RWPE1 (cell line): ENCODE data around the gene STX1A.

ENCODE experiments used
- CTCF ChIA-PET: fragments of 350-600 bp; sonication (Branson Sonifier 250); formaldehyde crosslinking; extraction: SDS; loops from one replicate; lab custom pipeline; 2021; lab: Yijun Ruan, JAX
- POLR2A ChIA-PET: fragments of 400-600 bp; formaldehyde crosslinking; extraction: SDS; loops from one replicate; lab custom pipeline; 2020; ENCODE audit warnings: antibody characterized with exemption; ENCODE audit not compliant: low non-redundant PET; lab: Yijun Ruan, JAX
- DNase-seq: peaks from one replicate; pipeline ENCODE4 v3.0.0; 2012; ENCODE audit warnings: low spot score
- H3K27ac ChIP-seq: fragments of 450-650 bp; 2 replicates; pipeline ENCODE4 v1.5.1; 2017
- CTCF ChIP-seq: fragments of 450-650 bp; conservative IDR thresholded peaks from 2 replicates; pipeline ENCODE4 v1.5.1; 2017; ENCODE audit warnings: low read depth, mild to moderate bottlenecking

The STX1A gene

GRCh38 chr7:73649576-73649975 lies 69.9 kb downstream of the STX1A start:
- no peak for DNase-seq
- ChIA-PET CTCF (no interaction called here), POLR2A (no interaction called here)
- TF ChIP-seq CTCF, result no peak
- no peak overlapping the region for H3K27ac ChIP-seq
